Loucy (cell line): ENCODE measurements around the gene PPP6R1.

ENCODE experiments used
- H2AFZ ChIP-seq: fragments of 200-600 bp; sonication (generic); 2 replicates; pipeline ENCODE4 v1.6.0; 2016; ENCODE audit warnings: antibody characterized with exemption, mild to moderate bottlenecking, low read length, moderate library complexity
- H3F3A ChIP-seq: fragments of 200-600 bp; 2 replicates; pipeline ENCODE4 v1.6.0; 2016; ENCODE audit warnings: antibody characterized with exemption, low read depth, mild to moderate bottlenecking
- H3K27me3 ChIP-seq: fragments of 200-600 bp; sonication (generic); 2 replicates; pipeline ENCODE4 v1.6.1; 2014; ENCODE audit warnings: low read length, mild to moderate bottlenecking; ENCODE audit not compliant: insufficient read depth, poor library complexity, severe bottlenecking
- H3K36me3 ChIP-seq: fragments of 200-600 bp; sonication (generic); 2 replicates; pipeline ENCODE4 v1.6.1; 2016; ENCODE audit warnings: low read length; ENCODE audit not compliant: insufficient read depth
- H3K4me1 ChIP-seq: fragments of 200-600 bp; sonication (generic); 2 replicates; pipeline ENCODE4 v1.5.1; 2014; ENCODE audit warnings: low read length, mild to moderate bottlenecking; ENCODE audit not compliant: insufficient read depth, poor library complexity, severe bottlenecking
- H3K4me2 ChIP-seq: fragments of 200-600 bp; sonication (generic); 2 replicates; pipeline ENCODE4 v1.6.0; 2014; ENCODE audit warnings: antibody characterized with exemption, low read length, low read depth, mild to moderate bottlenecking; ENCODE audit not compliant: poor library complexity, severe bottlenecking
- H3K4me3 ChIP-seq: fragments of 200-600 bp; sonication (generic); 2 replicates; pipeline ENCODE4 v1.5.1; 2014; ENCODE audit warnings: low read length, mild to moderate bottlenecking, mixed read lengths; ENCODE audit not compliant: poor library complexity, severe bottlenecking
- H3K79me2 ChIP-seq: fragments of 200-600 bp; sonication (generic); 2 replicates; pipeline ENCODE4 v1.6.1; 2014; ENCODE audit warnings: low read length; ENCODE audit not compliant: insufficient read depth
- H3K9ac ChIP-seq: fragments of 200-600 bp; sonication (generic); 2 replicates; pipeline ENCODE4 v1.6.0; 2014; ENCODE audit warnings: mild to moderate bottlenecking, low read depth, low read length, moderate library complexity; ENCODE audit not compliant: poor library complexity, severe bottlenecking
- H3K9me2 ChIP-seq: fragments of 200-600 bp; sonication (generic); replicated peaks from 2 replicates; pipeline ENCODE4 v1.6.1; 2016; ENCODE audit warnings: low read depth, low read length, mixed read lengths
- H3K9me3 ChIP-seq: fragments of 200-600 bp; sonication (generic); 2 replicates; pipeline ENCODE4 v1.6.1; 2014; ENCODE audit warnings: mild to moderate bottlenecking, antibody characterized with exemption, low read length, low read depth; ENCODE audit not compliant: insufficient read depth
- H4K20me1 ChIP-seq: fragments of 200-600 bp; sonication (generic); 2 replicates; pipeline ENCODE4 v1.6.0; 2014; ENCODE audit warnings: antibody characterized with exemption, low read length, mild to moderate bottlenecking; ENCODE audit not compliant: insufficient read depth, poor library complexity, severe bottlenecking
- CTCF ChIP-seq: fragments of 200-600 bp; sonication (generic); conservative IDR thresholded peaks from 2 replicates; pipeline ENCODE4 v1.5.1; 2014; ENCODE audit warnings: mild to moderate bottlenecking, antibody characterized with exemption, low read length
- EZH2phosphoT487 ChIP-seq: fragments of 200-600 bp; IDR thresholded peaks from 2 replicates; pipeline ENCODE4 v1.6.1; 2018; ENCODE audit warnings: antibody characterized with exemption, mild to moderate bottlenecking, moderate library complexity, borderline replicate concordance

PPP6R1 gene

DNA sequence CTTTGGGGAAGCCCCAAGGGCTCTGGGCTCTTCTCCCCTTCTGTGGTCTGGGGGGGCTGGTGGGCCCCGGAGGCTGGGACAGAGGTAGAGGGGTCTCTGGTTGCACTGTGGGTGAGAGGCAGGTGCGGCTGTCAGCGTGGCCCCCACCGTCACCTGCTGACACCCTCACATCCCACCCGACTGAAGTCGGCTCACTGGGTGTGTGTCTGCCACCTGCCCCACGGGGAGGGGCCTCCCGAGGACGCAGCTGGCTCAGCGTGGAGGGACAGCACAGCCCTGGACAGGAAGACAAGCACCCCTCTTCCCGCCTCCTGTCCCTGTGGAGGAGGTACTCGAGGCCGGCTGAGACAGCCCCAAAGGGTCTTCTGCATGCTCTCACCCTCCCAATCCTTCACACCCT, 28.0 kb downstream of the PPP6R1 start:
- Histone ChIP-seq H3K4me2 (no peak overlapping the region), H4K20me1 (peaks cover 88% of the 10 kb centered on the region), H3K27me3 (no peaks in the 10 kb centered on the region), H3K9me3 (no peaks in the 10 kb centered on the region), H3K79me2 (peaks cover 27% of the 10 kb centered on the region), H3F3A (no peaks in the 10 kb centered on the region), H3K4me3 (no peak overlapping the region), H3K4me1 (no peaks in the 10 kb centered on the region), H3K36me3 (peaks cover 96% of the 10 kb centered on the region), H3K9ac (no peak overlapping the region), H2AFZ (no peak overlapping the region), H3K9me2 (no peaks in the 10 kb centered on the region)
- TF ChIP-seq EZH2phosphoT487: no peak

GRCh38 chr19:55230329-55230728, 28.5 kb downstream of the PPP6R1 start:
- TF ChIP-seq EZH2phosphoT487 (no peak), CTCF (no peak)
- Histone ChIP-seq H3F3A (no peaks in the 10 kb centered on the region), H3K36me3 (peaks cover 98% of the 10 kb centered on the region)

GRCh38 chr19:55229789-55230182, 29.0 kb downstream of the PPP6R1 start:
- H3K79me2 ChIP-seq: peaks cover 27% of the 10 kb centered on the region
- no peaks in the 10 kb centered on the region for H3K9me3 ChIP-seq
- TF ChIP-seq EZH2phosphoT487 (no peak), CTCF (no peak)
- no peak overlapping the region for H2AFZ ChIP-seq
- H3K4me2 ChIP-seq: no peak overlapping the region
- H3K9me2 ChIP-seq: no peaks in the 10 kb centered on the region
- H3K36me3 ChIP-seq: peaks cover 93% of the 10 kb centered on the region
- no peak overlapping the region for H3K4me3 ChIP-seq
- no peaks in the 10 kb centered on the region for H3F3A ChIP-seq
- no peaks in the 10 kb centered on the region for H3K27me3 ChIP-seq
- H4K20me1 ChIP-seq: peaks cover 89% of the 10 kb centered on the region
- H3K9ac ChIP-seq: no peak overlapping the region
- H3K4me1 ChIP-seq: no peaks in the 10 kb centered on the region

More at GRCh38 chr19:55230329-55230728, 28.5 kb downstream of the PPP6R1 start:
- peaks cover 27% of the 10 kb centered on the region for H3K79me2 ChIP-seq
- H2AFZ ChIP-seq: no peak overlapping the region
- no peaks in the 10 kb centered on the region for H3K9me3 ChIP-seq
- H4K20me1 ChIP-seq: peaks cover 91% of the 10 kb centered on the region
- H3K4me3 ChIP-seq: no peak overlapping the region
- no peak overlapping the region for H3K9ac ChIP-seq
- no peak overlapping the region for H3K4me2 ChIP-seq
- no peaks in the 10 kb centered on the region for H3K27me3 ChIP-seq
- H3K9me2 ChIP-seq: no peaks in the 10 kb centered on the region
- no peaks in the 10 kb centered on the region for H3K4me1 ChIP-seq

GRCh38 chr19:55229145-55229788, 29.6 kb downstream of the PPP6R1 start:
- Histone ChIP-seq H3K9me2 (no peaks in the 10 kb centered on the region), H4K20me1 (peaks cover 89% of the 10 kb centered on the region), H3K4me1 (no peaks in the 10 kb centered on the region), H2AFZ (no peak overlapping the region), H3F3A (no peaks in the 10 kb centered on the region), H3K9ac (no peak overlapping the region), H3K79me2 (peaks cover 22% of the 10 kb centered on the region), H3K36me3 (peaks cover 90% of the 10 kb centered on the region), H3K9me3 (no peaks in the 10 kb centered on the region), H3K27me3 (no peaks in the 10 kb centered on the region), H3K4me2 (no peak overlapping the region), H3K4me3 (no peak overlapping the region)
- TF ChIP-seq CTCF (no peak), EZH2phosphoT487 (no peak)
